ENCODE data around the gene YARS1. TPM values are rescaled to one million over a fixed set of nuclear protein-coding genes. Genes with fewer than 3 reads are reported as not detected.

YARS1 gene
- total and polyA plus RNA-seq, 2 of the 13 experiments (the other 11 are each of a cell fraction or from before 2014, with no cell fraction given), result 50.1 to 113 TPM

DNA sequence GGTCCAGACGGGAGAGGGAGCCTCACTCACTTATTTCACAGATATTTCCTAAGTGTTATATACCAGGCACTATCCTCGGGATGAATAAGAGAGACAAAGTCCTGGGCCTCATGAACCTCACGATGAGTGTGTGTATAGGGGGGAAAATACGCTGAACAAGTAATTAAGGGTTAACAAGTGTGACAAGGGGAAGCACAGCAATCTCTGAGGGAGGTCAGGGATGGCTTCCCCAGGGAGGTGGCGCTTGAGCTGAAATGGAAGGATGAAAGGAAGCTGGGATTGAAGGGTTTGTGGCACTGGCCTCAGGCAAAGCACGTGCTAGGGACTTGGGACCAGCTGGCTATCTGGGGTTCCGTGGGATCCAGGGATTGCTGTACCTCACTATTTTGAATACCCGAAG lies 68.2 kb downstream of the YARS1 start:
- Histone ChIP-seq H4K20me1 (ENCODE audit: insufficient read depth, low read length) (no peaks in the 10 kb centered on the region), H3K27me3 (ENCODE audit: control insufficient read depth in 1 of 2, insufficient read depth in 2 of 2, low read length in 2 of 2) (no peaks in the 10 kb centered on the region), H3K4me1 (ENCODE audit: insufficient read depth, low read length) (peaks cover 19% of the 10 kb centered on the region), H3K79me2 (ENCODE audit: insufficient read depth, low read length) (peaks cover 20% of the 10 kb centered on the region), H3K9ac (ENCODE audit: insufficient read depth, low read depth, low read length) (no peak overlapping the region), H3K36me3 (replicated peaks in 1 of 2; ENCODE audit: control insufficient read depth in 1 of 2, insufficient read depth in 2 of 2, low read length in 2 of 2) (peaks cover 4% of the 10 kb centered on the region in 2 experiments; a peak in 2 of 5 replicates), H3K4me3 (replicated peaks in 1 of 3; ENCODE audit: insufficient read depth in 1 of 3, low read depth in 2 of 3, low read length in 3 of 3) (no peak overlapping the region), H2AFZ (ENCODE audit: low read length) (no peak overlapping the region), H3K4me2 (ENCODE audit: low read depth, low read length) (no peak overlapping the region), H3K9me3 (ENCODE audit: low read length) (no peaks in the 10 kb centered on the region), H3K27ac (ENCODE audit: extremely low read length, insufficient read depth, low read length) (no peak overlapping the region)
- in situ Hi-C loops (cut with HindIII; ENCODE audit: extremely low pct_ligation_motif_present, low pct_unique_long_range_greater_than_20kb), result no loop called here
- ATAC-seq (no peak), FAIRE-seq (no peak), DNase-seq (ENCODE audit: low spot score) (no peak)
- ChIA-PET POLR2A (interaction anchor here (0.7 to 1.1 kb wide), 2 partner anchors 12 to 20 kb away, joined by 3 to 4 read pairs; no protein-coding TSS in a partner anchor), CTCF (ENCODE audit: low intra/inter-chr PET ratio, low total read pairs) (interaction anchor here (0.7 kb wide), 1 partner anchor 36 kb away, joined by 3 read pairs; no protein-coding TSS in a partner anchor)
- intact Hi-C loops (cut with micrococcal nuclease; ENCODE audit: unreplicated experiment), result no loop called here
- 96% methylated on average over 8 of the region's 8 CpGs for WGBS (ENCODE audit: low lambda C conversion rate)
- BruUV-seq (replicated peaks), result no TSS peak
- no peak for TF ChIP-seq ZNF24 (IDR thresholded peaks at IDR 0.05)
- TF ChIP-seq CC2D1A (CRISPR knock-in tag; IDR thresholded peaks at IDR 0.05), result no peak
- TF ChIP-seq ZNF772 (CRISPR knock-in tag; IDR thresholded peaks at IDR 0.05), result no peak
- TF ChIP-seq, protein P1, sequence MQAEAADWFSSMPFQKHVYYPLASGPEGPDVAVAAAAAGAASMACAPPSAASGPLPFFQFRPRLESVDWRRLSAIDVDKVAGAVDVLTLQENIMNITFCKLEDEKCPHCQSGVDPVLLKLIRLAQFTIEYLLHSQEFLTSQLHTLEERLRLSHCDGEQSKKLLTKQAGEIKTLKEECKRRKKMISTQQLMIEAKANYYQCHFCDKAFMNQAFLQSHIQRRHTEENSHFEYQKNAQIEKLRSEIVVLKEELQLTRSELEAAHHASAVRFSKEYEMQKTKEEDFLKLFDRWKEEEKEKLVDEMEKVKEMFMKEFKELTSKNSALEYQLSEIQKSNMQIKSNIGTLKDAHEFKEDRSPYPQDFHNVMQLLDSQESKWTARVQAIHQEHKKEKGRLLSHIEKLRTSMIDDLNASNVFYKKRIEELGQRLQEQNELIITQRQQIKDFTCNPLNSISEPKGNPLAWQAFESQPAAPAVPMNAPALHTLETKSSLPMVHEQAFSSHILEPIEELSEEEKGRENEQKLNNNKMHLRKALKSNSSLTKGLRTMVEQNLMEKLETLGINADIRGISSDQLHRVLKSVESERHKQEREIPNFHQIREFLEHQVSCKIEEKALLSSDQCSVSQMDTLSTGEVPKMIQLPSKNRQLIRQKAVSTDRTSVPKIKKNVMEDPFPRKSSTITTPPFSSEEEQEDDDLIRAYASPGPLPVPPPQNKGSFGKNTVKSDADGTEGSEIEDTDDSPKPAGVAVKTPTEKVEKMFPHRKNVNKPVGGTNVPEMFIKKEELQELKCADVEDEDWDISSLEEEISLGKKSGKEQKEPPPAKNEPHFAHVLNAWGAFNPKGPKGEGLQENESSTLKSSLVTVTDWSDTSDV (CRISPR knock-in tag; IDR thresholded peaks at IDR 0.05), result no peak
- TF ChIP-seq, protein P2, sequence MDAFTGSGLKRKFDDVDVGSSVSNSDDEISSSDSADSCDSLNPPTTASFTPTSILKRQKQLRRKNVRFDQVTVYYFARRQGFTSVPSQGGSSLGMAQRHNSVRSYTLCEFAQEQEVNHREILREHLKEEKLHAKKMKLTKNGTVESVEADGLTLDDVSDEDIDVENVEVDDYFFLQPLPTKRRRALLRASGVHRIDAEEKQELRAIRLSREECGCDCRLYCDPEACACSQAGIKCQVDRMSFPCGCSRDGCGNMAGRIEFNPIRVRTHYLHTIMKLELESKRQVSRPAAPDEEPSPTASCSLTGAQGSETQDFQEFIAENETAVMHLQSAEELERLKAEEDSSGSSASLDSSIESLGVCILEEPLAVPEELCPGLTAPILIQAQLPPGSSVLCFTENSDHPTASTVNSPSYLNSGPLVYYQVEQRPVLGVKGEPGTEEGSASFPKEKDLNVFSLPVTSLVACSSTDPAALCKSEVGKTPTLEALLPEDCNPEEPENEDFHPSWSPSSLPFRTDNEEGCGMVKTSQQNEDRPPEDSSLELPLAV (CRISPR knock-in tag; conservative IDR thresholded peaks at IDR 0.05; ENCODE audit: low read depth), result no peak

All from HepG2 (cell line).